Smooth muscle cell of the brain vasculature (primary cell): ENCODE measurements around the gene VTI1B.
"Not testable (repeated sequence)": the region's sequence is repeated elsewhere in the genome, so short reads cannot be mapped to it uniquely, and the experiment has no call there.

Source experiments
- DNase-seq: peaks from one replicate; pipeline ENCODE4 v3.0.0-alpha.2; 2012; ENCODE audit warnings: low read depth, low spot score

Gene VTI1B

GRCh38 chr14:67674480-67675218 is at the start of gene VTI1B:
Gene VTI1B, minus strand, starts transcription at chr14:67674632. Its CDS starts 143 bp downstream, at chr14:67674489.
- peak; percentile 51 for DNase-seq

- no peak for DNase-seq
Measured at GRCh38 chr14:67722293-67722692, 47.9 kb upstream of the VTI1B start.

DNA sequence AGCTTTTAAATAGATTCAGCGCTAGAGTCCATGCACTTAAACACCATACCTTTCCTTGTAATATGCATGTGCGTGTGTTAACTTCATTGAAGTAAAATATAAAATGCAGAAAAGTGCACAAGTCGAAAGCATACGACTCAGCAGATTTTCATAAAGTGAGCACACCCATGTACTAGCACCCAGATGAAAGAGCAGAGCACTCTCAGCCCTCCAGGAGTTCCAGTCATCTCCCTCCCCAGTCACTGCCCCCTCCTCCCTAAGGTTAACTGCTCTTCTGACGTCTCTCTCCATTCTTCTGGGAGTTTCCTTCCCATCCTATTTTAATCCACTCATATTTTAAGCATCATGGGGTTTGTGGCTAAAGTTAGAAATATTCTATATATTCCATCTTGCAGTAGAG is 47.4 kb upstream of the VTI1B start:
- DNase-seq, result no peak

DNA sequence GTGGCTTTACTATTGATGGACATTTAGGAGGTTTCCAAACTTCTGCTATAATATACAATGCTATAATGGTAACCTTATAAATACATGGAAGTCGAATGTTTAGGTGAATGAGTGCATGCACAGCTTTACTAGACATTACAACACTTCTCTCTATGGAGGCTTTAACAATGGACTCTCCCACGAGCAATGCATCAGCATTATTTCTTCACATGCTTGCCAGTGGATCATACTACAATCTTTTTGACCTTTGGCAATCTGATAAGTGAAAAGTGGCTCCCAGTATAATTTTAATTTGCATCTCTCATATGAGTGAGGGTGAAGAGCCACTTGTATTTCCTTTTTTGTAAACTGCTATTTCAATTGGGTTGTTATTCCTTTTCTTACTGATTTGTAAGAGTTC is 45.4 kb upstream of the VTI1B start:
- DNase-seq, result no peak

GRCh38 chr14:67719385-67719784 is 45.0 kb upstream of the VTI1B start:
- not testable (repeated sequence) for DNase-seq

DNA sequence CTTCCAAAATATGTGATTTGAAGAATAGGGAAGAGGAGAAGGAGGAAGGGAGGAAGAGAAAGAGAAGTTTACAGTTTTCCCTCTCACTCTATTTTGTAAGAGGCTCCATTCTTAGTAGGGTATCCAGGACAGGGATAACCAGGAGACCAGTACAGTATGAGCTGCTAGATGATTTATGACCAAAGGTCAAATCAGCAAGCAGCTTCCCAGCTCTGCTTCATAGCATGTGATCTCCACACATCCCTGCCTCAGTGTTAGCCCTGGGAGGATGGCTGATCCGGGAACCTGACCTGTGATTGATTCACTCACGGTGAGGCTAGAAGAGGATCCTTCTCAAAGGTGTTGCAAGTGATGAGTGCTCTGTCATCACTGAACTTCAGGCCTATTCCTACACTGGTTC is 43.8 kb upstream of the VTI1B start:
- DNase-seq, result no peak

- no peak for DNase-seq
Measured at GRCh38 chr14:67717048-67717447, 42.6 kb upstream of the VTI1B start.

GRCh38 chr14:67710209-67710608 is 35.8 kb upstream of the VTI1B start:
- DNase-seq, result no peak

GRCh38 chr14:67709796-67710195 is 35.4 kb upstream of the VTI1B start:
- not testable (repeated sequence) for DNase-seq

DNA sequence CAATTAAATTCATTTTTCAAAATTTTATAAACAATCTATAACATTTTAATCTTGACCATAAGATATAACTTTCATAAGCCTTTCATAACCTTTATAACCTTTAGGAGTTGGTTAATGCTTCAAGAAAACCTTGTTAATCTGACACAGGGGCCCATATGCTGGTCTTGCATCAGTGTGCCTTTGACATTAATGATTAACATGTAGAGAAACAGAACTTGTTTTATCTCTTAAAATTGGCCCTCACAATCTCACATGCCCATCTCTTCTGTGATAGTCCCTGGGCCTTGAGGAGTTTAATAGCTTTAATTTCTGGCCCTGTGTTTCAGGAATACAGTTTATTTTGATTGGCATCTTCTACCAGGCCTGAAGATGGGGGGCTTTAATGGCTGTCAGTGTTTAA is 34.9 kb upstream of the VTI1B start:
- DNase-seq, result not testable (repeated sequence)

GRCh38 chr14:67705211-67705610 is 30.8 kb upstream of the VTI1B start:
- no peak for DNase-seq

DNA sequence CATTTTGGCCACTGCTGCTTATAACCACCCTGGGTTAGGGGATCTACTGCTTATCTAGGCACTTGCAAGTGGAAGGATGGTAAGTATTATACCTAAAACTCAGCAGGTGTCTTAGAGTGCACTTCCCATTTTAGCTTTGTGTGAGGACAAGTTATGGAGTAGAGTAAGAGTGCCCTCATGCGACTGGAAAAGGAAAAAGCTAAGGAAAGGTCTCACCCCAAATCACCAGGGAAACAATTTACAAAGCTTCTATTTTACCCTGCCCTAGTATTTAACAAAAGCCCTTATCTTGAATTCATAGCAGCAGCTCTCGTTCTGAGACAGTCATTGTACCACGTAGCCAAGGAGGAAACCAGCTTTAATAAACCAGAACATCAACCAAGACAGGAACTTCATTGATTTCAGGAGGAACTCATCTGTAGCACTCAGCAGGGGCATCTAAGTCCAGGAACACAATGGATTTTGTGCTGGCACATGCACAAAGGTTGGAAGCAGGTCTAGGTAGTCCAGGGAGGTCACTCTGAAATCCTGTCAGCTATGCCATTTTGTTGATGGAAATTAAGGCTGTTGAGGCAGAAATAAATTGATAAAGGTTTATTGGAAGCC is 30.2 kb upstream of the VTI1B start:
- DNase-seq, result peak; percentile 29

GRCh38 chr14:67703997-67704396 is 29.6 kb upstream of the VTI1B start:
- no peak for DNase-seq

DNA sequence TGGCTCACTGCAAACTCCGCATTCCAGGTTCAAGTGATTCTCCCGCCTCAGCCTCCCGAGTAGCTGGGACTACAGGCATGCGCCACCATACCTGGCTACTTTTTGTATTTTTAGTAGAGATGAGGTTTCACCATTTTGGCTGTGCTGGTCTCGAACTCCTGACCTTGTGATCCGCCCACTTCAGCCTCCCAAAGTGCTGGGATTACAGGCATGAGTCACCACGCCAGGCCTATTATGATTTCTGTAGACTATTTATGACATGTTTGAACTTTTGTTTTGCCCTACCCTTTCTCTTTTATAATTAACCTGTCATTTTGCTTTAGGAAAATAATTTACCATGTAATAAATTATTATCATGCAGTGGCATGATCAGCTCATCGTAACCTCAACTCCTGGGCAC is 27.1 kb upstream of the VTI1B start, which contains the start of gene RDH12:
Gene RDH12 (plus strand): TSS at position 395 of the 400 bp plus-strand sequence. CDS start 20,757 bp downstream, outside the sequence.
- DNase-seq, result not testable (repeated sequence)

- DNase-seq, result no peak
Measured at GRCh38 chr14:67698179-67698578, 23.7 kb upstream of the VTI1B start.

GRCh38 chr14:67697006-67697405 is 22.6 kb upstream of the VTI1B start:
- DNase-seq, result no peak

GRCh38 chr14:67695394-67695949 is 21.0 kb upstream of the VTI1B start, which contains the start of gene RDH11:
Gene RDH11, minus strand, starts transcription at chr14:67695764. Its CDS starts 61 bp downstream, at chr14:67695703.
- peak; percentile 72 for DNase-seq

GRCh38 chr14:67694791-67695393 is 20.5 kb upstream of the VTI1B start:
- peak; percentile 62 for DNase-seq

DNA sequence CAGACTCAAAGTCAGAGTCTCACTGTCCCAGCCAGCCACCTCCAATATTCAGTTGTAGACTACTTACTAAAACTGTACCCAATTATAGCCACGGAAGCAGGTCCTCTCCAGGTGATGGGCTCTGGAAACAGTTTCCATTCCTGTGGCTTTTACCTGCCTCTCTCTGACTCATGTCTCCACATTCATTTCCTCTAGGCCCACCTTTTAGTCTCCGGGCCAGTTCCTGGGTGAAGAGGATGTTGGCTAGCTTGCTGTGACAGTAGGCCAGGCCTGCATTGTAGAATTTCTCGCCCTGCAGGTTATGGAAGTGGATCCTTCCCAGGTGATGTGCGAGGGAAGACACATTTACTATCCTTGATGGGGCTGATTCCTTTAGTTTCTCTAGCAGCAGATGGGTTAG is 15.6 kb upstream of the VTI1B start:
- no peak for DNase-seq

GRCh38 chr14:67683842-67684241 is 9.4 kb upstream of the VTI1B start:
- DNase-seq, result no peak

- no peak for DNase-seq
Measured at GRCh38 chr14:67680941-67681340, 6.5 kb upstream of the VTI1B start.

- no peak for DNase-seq
Measured at GRCh38 chr14:67680121-67680602, 5.7 kb upstream of the VTI1B start.
